Activated CD8-positive, alpha-beta memory T cell treated with anti-CD3 and anti-CD28 coated beads, Interleukin-2, amount 50 U/mL, for 48 hours (primary cell): ENCODE data around the gene AFAP1.

Source experiments
- DNase-seq: peaks from one replicate; pipeline ENCODE4 v3.0.0-alpha.2; 2020

Gene AFAP1

DNA sequence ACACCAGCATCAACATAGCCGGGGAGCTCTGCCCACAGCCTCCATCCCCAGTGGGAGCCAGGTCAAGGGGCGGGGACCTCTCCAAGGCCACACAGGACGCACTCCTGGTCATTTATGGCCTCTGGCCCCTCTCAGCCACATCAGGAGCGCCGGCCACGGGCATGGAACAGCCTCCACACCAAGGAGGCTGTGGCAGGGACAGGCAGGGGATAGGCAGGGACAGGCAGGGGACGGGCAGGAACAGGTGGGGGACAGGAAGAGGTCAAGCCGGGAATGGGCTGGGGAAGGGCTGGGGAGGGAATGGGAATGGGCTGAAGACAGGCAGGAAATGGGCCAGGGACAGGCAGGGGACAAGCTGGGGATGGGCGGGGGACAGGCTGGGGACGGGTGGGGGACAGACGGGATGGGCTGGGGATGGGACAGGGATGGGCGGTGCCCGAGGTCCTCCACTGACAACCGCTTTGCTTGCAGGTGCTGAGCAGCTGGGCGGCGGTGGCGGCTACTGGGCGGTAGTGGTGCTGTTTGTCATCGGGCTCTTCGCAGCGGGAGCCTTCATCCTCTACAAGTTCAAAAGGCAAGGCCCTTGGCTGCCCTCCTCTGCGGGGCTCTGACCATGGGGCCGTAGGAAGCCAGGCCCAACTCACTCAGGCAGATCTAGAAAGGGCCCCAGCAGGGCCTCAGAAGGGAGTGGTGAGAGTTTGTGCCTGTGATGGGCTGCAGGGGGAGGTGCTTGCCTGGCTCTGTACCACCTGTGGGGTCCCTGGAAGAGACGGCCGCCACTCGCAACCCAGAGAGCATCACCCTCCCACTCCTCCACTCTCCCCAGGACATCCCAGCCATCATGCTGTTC is 205.6 kb downstream of the AFAP1 start:
- no peak for DNase-seq

DNA sequence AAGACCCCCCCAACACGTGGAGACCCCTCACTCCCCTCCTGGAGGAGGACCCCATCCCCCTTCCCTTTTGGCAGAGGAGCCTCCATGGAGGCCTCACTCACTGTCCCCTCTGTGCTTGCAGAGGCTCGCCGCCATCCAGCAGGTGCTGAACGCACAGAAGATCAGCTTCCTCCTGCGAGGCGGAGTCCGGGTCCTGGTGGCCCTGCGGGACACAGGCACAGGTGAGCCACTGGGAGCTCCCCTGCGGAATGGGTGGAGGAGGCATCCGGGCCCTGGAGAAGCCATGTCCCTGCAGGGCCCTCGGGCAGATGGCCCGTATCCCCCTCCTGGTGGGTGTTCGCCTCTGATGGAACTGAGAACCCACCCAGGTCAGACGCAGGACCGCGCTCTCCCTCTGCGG is 206.5 kb downstream of the AFAP1 start:
- DNase-seq: no peak

DNA sequence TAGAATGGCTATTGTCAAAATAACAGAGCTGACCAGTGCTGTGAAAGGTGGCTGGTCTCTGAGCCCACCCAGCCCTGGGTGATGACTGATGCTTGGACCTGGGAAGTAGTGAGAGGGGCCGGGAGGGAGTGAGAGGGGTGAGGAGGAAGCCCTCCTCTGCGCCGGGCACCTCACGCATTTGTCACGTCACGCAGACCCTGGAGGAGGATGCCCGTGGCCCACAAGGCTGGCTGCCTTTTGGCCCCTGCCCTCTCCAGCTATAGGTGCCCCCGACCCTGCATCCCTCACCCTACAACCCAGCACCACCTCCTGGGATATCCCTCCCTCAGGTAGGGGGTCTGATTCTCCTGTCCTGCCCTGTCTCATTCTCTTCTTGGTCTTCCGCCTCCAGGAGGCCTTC is 207.4 kb downstream of the AFAP1 start:
- no peak for DNase-seq

DNA sequence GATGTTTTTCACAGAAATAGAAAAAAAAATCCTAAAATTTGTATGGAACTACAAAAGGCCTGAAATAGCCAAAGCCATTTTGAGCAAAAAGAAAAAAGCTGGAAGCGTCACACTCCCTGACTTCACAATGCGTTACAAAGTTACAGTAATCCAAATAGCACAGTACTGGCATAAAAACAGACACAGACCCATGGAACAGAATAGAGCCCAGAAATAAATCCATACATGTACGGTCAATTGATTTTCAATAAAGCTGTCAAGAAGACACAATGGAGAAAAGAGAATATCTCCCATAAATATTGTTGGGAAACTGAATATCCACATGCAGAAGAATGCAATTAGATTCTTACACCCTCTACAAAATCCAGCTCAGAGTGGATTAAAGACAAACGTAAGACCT is 208.2 kb downstream of the AFAP1 start:
- no peak for DNase-seq

DNA sequence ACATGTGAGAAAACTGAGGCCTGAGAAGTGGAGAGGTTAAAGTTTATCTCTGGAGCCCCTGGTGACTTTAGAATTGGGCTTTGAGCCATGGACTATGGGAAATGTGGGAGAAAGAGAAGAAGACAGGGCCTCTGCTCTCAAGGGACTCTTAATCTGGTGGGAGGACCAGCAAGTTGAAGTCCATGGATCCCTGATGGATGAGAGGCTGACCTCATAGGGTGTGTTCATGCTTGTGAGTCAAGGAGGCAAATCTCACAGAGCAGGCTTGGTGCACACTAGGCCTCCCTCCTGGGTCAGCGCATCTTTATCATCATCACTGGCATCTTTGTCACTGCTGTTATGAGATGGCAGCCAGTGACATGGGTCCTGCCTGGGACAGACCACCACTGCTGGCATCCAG is 211.9 kb downstream of the AFAP1 start:
- DNase-seq: no peak

DNA sequence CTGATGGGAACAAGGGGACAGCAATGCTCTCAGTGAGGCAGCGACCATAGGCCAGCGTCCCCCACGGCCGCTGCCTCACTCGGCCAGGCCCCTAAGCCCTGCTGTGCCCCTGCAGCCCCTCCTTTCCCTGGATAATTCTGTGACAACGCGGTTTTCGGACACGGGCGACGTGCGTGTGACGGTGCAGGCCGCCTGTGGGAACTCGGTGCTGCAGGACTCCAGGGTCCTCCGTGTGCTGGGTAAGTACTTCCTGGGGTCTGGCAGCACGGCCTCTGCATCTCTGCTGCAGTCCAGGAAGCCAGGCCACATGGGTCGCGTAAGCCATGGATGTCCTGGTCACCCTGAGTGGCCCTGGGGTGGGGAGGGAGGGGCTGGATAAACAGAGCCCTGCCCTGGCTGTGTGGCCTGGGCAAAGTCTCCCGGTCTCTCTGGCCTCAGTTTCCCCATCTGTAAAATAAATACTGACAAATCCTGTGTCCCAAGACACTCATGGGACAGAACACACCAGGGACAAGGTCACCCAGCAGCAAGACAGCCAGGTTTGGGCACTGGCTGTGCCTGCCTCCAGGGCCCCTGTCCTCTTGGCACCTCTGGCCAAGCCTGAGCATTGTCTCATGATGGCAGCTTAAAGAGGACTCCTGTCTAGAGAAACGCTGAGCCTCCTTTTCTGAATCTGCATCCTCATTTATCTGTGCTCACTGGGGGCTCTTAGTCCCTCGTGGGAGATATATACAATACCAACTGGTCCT is 212.8 kb downstream of the AFAP1 start:
- DNase-seq: no peak

DNA sequence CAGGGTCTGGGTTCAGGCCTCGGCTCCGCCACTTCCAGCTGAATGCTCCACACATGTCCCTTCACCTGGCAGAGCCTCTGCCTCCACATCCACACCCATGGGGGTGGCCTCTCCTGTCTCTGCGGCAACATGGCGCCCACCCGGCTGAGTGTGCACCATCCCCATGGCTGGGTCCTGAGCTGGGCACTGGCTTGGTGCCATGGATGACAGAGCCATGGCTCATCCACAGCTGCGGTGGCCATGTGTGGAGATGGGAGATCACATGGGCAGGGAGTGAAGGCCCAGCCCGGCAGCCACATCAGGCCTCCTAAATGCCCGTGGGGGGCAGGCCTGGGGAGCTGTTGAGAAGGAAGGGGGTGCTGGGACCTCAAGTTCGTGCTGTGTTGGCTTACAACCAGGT is 213.7 kb downstream of the AFAP1 start:
- DNase-seq: no peak

DNA sequence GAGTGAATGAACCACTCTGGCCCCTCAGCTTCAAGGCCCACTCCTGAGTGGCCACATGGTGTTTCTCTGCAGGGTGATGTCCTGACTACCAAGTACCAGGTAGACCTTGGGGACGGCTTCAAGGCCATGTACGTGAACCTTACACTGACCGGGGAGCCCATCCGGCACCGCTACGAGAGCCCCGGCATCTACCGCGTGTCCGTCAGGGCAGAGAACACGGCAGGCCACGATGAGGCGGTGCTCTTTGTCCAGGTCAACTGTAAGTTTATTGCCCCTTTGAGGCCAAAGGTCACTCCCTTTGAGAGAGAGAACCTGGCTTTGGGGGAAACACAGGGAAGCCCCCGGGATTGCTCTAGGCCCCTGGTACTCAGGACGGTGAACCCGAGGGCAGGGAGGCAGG is 216.0 kb downstream of the AFAP1 start:
- DNase-seq: no peak

DNA sequence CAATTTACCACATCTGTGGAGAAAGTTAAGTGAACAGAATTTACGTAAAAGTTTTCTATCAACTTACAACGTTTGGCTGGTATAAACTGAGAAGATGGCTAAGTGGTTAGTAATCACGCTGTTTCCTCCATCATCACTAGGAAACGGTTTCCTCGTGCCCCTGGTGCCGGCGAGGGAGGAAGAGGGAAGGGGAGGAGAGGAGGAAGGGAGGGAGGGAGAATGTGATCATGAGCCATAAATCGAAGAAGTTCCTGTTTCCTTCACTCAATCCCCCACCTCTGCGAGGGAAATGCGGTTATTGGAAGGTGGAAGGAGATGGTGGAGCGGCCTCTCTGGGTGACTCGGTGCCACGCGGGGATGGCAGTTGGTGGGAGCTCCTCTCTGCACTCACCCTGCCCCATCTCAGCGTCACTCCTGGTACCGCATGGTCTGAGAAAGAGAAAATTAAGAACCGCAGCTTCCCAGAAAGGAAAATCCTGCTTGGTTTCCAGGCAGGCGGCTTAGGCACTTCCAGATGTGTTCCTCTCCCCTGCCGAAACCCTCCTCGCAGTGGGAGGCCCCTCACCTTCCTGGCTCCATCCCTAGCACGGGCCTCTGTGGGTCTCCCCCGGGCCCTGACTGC is 216.8 kb downstream of the AFAP1 start:
- DNase-seq: no peak

DNA sequence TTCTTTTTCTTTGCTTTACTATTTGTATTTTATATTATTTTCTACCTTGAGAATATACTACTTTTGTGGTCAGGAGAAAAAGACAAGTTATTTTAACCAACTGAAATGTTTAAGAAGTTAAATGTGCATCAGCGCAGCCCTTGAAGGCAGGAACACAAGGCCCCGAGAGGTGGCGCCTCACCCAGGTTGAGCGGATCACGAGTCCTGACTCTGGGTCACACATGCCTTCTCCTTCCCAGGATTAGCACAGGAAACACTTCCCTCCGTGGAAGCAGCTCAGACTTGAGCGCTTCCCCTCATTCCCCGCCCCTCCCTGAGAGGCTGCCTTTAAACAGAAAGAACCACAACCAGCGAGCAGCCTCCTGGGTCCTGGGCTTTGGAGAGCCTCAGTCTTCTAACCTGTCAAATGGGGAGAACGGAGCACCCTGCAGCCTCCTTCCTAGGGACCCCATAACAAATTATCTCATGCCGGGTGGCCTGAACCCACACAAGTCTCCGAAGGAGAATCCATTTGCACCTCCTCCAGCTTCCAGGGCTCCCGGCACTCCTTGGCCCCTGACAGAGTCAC is 217.6 kb downstream of the AFAP1 start:
- no peak for DNase-seq

DNA sequence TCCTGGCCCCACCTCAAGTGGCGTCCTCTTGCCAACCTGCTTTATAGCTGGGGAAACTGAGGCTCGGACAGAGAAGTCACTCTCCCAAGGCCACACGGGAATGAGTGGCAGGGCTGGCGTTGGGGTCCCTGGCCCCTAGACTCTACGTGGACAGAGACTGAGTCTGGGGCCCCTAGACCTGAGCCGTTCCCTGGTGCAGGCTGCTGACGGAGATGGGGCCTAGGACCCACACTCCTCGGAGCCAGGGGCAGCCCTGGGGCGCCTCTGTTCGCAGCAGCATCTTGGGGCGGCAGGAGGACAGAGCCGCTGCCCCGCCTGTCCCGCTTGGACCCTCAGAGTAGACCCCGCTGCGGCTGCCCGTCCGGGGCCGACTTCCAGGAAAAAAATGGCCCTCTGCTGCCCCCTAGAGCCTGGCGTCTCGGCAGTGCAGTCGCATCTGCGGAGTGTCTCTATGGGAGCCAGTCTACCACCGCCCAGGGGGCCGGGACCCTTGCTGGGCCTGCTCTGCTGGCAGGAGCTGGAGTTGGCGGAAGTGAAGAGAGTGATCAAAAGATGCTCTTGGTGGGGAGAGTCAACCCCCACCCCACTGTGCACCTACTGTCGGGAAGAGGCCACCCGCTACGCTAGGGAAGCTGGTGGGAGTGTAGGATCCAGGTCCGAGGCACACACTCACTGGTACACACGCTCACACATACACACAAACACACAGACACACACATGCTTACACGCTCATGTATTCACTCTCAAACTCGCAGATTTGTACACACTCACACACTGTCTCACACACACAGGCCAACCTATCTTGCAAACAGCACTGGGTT is 220.1 kb downstream of the AFAP1 start:
- DNase-seq: peak; percentile 89

DNA sequence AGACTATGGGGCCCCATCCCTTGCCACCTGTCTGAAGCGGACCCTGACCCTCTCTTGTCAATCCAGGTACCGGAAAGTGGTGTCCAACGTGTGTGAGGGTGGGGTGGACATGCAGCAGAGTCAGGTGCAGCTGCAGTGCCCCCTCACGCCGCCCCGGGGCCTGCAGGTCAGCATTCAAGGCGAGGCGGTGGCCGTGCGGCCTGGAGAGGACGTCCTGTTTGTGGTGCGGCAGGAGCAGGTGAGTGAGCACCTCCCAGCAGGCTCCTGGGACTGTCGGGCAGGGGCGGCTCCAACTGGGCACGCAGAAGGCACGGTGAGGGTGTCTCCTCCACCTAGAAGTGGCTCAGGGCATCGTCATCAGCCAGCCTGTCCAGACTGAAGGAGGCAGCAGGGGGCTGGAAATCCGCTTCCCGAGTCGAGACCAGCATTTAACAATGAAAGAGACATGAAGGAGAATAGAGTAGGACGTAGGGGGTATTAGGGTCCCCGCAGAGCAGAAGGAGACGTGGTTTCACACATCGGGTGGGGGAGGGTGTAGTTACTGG is 221.6 kb downstream of the AFAP1 start:
- DNase-seq: no peak

DNA sequence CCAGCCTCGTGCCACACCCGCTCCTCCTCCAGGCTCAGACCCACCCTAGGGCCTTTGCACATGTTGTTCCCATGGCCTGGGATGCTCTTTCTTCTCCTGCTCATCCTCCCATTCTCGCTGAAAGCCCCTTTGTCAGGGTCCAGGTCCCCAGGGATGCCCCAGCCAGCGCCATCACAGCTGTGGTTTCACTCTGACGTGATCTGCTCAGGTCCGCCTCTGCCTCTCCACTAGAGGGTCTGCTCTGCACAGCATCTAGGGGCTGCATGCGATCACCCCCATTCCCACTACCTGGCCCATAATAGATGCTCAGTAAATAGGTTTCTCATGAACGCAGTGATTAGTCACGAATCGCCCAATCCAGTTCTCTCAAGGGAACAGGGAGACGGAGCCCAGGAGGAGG is 222.5 kb downstream of the AFAP1 start:
- DNase-seq: no peak

DNA sequence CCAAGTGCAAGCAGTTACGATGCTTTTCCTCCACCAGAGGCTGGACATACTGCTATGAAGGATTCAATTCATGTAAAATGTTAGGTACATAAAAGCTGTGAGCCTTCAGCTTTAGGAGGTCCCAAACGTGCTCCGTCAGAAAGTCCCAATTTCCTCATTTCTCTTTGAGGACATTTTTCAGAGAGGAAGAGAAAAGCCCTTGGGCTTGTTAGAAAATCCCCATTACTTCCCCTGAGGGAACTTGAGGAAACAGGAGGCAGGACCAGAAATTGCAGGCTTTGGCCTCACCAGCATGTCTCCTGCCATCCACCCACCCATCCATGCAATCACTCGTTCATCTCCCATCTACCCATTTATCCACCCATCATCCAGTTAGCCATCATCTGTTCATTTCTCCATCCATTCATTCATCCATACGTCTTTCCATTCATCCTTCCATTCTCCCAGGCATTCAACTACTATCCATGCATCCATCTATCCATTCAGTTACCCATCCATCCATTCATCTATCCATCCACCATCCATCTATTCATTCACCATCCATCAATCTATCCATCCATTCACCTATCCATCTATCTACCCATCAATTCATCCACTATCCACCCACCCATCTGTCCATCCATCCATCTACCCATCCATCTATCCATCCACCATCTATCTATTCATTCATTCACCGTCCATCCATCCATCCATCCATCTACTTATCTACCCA is 223.5 kb downstream of the AFAP1 start:
- no peak for DNase-seq

DNA sequence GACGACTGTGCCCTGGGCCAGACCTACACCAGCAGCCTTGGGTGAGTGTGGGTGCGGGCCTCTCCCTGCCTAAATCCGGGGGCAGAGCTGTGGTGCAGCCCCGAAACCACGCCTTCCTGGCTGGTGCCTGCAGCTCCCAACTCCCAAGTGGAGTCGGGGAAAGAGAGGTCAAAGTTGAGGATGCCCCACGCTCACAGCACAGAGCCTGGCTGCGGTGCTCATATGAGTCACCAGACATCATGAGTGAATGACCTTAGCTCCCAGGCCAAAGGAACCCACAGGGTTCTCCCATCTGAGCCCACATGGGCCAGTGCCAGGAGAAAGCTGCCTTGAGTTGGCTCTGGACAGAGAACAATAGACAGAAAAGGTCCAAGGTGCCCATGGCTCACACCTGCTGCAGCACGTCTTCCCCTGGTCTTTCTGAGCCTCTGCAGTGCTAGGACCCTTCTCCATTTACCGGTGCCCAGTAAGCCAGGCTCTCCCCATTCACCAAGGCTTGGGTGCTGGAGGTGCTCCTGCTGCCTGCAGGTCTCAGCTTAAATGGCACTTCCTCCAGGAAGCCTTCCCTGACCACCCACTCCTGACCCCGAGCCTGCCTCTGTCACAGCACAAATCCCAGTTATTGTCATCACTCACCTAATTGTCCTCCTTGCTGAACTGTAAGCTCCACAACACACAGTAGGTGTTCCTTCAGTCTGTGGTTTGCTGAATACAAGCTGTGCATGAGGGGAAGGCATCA is 224.2 kb downstream of the AFAP1 start:
- no peak for DNase-seq

DNA sequence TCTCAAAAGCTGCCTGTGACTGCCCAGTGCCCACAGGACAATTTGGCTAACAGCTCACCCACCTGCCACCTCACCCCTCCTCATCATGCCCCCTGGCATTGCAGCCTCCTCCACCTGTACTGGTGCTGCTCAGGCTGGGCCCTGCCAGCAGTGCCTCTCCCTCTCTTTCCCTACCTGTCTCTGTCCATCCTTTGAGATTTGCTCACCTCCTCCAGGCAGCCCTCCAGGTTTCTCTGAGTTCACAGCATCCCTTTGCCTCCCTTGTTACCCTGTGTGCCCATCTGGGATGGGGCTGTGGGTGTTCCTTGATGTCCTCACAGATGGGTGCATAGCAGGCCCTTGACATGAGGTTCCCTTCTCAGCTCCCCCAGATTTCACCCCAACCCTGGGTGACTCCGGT is 224.9 kb downstream of the AFAP1 start:
- DNase-seq: no peak

DNA sequence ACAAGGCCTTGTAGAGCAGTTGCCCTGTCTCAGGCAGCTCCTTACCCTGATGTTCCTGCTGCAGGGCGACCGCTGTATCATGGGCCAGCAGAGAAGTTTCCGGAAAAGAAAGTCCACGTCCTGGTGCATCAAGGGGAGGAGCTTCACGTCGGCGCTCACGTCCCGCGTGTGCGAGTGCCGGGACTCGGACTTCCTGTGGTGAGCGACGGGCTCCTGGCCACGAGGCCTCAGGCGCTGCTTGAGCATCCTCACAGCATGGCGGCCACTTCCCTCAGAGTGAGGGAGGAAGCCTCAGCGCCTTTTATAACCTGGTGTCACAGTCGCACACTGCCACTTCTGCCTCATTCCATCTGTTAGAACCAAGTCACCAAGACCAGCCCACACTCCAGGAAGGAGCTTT is 225.5 kb downstream of the AFAP1 start:
- DNase-seq: no peak

DNA sequence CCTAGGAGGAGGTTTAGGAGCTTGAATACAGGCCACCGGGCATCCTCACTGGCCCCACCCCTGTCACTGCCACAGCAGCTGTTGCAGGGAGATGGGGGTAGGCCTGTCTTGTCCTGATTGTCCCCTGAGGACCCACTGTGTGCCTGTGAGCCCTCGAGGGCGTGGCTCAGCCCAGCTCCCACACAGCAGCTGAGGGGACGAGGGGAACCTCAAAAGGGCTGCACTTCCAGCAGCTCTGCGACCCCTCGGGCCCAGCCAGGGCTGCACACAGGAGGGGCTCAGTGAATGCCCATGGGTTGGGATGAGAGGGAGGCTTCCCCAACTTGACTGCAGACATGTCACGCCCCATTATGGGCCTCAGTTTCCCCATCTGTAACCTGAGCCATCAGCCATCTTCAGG is 225.9 kb downstream of the AFAP1 start:
- no peak for DNase-seq

DNA sequence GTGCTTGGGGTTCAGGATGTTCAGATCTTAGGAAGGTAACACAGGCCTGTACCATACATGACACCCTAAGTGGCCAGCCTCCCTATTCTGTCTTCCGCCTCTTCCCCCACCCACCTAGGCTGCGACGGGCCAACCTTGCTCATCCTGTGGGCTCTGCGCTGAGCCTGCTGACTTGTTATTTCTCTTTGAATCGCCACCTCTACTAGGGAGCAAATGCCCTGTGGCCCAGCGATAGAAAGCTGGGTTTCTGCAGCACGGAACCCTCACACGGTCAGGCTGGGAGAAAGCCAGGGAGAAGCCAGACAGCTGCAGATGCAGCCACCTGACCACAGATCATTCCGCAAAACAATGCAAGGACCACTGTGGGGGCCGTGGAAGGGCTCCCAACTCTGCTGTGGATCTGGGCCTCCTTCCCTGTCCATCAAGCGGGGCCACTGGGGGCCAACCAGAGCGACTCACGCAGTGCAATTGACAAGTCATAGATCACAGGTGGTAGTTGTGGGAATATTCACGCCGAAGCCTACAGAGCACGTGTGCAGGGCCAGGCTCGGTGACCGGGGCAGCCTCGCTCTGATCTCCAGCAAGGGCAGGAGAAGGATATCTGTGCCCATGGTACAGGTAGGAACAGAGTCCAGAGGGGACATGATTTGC is 227.5 kb downstream of the AFAP1 start:
- no peak for DNase-seq

DNA sequence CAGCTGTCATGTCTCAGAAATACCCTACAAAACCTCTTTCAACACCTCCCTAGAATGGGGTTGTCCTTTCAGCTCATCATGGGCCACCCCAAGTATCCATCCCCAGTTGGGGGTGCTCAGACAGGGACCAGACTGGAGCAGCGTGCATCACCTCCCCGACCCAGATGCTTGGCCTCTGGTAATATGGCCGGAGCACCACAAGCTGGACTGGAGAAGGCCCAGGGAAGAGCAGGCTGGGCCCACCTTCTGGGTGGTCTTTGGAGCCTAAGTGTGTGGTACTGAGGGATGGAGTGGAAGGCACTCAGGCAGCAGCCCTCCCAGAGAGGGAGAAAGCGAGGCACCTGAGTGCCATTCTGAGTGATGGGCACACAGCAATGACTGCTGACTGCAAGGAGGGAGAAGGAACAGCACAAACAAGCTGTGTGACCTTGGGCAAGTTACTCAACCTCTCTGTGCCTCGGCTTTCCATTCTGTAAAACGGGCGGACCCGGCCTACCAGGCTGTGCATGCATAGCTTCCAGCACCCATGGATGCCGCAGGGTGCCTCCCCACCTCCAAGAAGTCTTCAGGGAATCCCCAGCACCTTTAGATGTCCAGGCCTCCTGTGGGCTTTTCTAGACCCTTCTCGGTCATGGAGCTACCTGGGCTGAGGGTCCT is 228.2 kb downstream of the AFAP1 start:
- DNase-seq: no peak
